ENCODE results near the gene SLC25A45. TPM values are rescaled to one million over a fixed set of nuclear protein-coding genes. Genes with fewer than 3 reads are reported as not detected.

Gene SLC25A45
- total and polyA plus RNA-seq, 2 of the 4 experiments (the other 2 are of a cell fraction): 0.72 to 1.2 TPM

DNA sequence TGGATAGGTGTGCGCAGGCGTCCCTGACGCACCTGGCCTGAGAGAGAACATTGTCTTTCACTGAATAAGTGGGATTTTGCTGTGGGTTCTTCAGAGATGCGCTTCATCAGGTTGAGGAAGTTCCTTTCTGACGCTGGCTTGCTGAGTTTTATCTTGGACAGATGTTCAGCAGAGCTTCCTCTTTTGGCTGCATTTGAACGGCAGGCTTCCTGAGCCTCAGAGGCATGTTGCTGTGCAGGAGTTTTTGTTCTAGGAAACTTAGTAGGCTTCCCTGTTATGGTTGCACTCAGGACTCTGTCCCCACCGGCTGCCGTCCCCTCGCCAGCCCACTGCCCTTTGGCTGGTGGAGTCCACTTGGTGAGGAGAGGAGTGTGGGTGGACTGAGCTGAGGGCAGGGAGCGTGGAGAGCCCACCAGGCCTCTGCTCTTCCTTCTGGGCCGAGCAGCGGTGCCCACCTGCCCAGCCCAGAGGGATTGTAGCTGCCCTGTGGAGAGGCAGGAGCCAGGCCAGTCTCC lies 21.2 kb upstream of the SLC25A45 start:
- Histone ChIP-seq H3K9me1 (ENCODE audit: insufficient read depth, low read length) (peaks cover 4% of the 10 kb centered on the region), H4K8ac (ENCODE audit: low read depth in 2 of 2, low read length in 2 of 2) (no peak overlapping the region), H3K79me1 (ENCODE audit: low read depth in 1 of 2, low read length in 2 of 2) (peaks cover 9 to 28% of the 10 kb centered on the region in 2 experiments), H3K4me1 (ENCODE audit: control insufficient read depth, insufficient read depth, low read length) (0 out of 2 replicates have a peak, but pooled peaks cover 1% of the 10 kb centered on the region), H2AK9ac (replicated peaks; ENCODE audit: low read depth, low read length, poor library complexity) (peak overlapping the region; percentile 42), H4K20me1 (ENCODE audit: insufficient read depth, low read length) (peaks cover 7% of the 10 kb centered on the region), H3K9me3 (ENCODE audit: control insufficient read depth, insufficient read depth, low read length) (no peaks in the 10 kb centered on the region), H3K4me2 (ENCODE audit: low read depth, low read length) (no peak overlapping the region), H4K5ac (ENCODE audit: low read depth, low read length) (no peak overlapping the region), H3K9ac (ENCODE audit: low read depth, low read length) (no peak overlapping the region), H3K36me3 (ENCODE audit: control insufficient read depth, insufficient read depth, low read length) (peaks cover 55% of the 10 kb centered on the region), H3K14ac (replicated peaks; ENCODE audit: low read depth, low read length) (no peak overlapping the region), H3K23ac (ENCODE audit: low read depth, low read length) (no peak overlapping the region), H2BK120ac (ENCODE audit: low read depth, low read length) (no peak overlapping the region), H2AK5ac (ENCODE audit: low read depth, low read length) (no peak overlapping the region), H4K91ac (ENCODE audit: insufficient read depth, low read depth, low read length) (no peak overlapping the region), H3K18ac (ENCODE audit: low read depth, low read length) (no peak overlapping the region), H2BK20ac (ENCODE audit: low read depth, low read length) (no peak overlapping the region), H2AFZ (replicated peaks; ENCODE audit: low read length, poor library complexity) (no peak overlapping the region), H3K4ac (ENCODE audit: low read depth, low read length) (no peak overlapping the region), H2BK15ac (ENCODE audit: low read depth, low read length) (no peak overlapping the region), H2BK5ac (ENCODE audit: low read depth, low read length, poor library complexity, severe bottlenecking) (no peak overlapping the region), H3K27me3 (ENCODE audit: control insufficient read depth, insufficient read depth, low read length) (no peaks in the 10 kb centered on the region), H3K27ac (ENCODE audit: insufficient read depth, low read length) (no peak overlapping the region), H3K56ac (ENCODE audit: extremely low read depth, insufficient read depth, low read length) (no peak overlapping the region), H3K4me3 (ENCODE audit: insufficient read depth, low read depth, low read length) (no peak overlapping the region)
- POLR2A ChIA-PET (ENCODE audit: unreplicated experiment): no interaction called here
- WGBS, 2 experiments (ENCODE audit: extremely low coverage in 2 of 2, insufficient read length in 1 of 2): 91% methylated on average over 5 of the region's 12 CpGs; no CpG with 5 or more reads in 1 of the 2 experiments
- ATAC-seq (ENCODE audit: low read depth): no peak
- no peak for TF ChIP-seq RAD21 (IDR thresholded peaks at IDR 0.05; ENCODE audit: low read length)
- TF ChIP-seq MAZ (IDR thresholded peaks at IDR 0.05; ENCODE audit: borderline replicate concordance, low read depth, low read length): no peak
- TF ChIP-seq NFE2L2 (IDR thresholded peaks at IDR 0.05; ENCODE audit: low read depth, low read length): no peak
- TF ChIP-seq RFX5 (IDR thresholded peaks at IDR 0.05; ENCODE audit: low read depth, low read length): no peak
- no peak for TF ChIP-seq BHLHE40 (IDR thresholded peaks at IDR 0.05; ENCODE audit: low read depth, low read length)
- no peak for TF ChIP-seq CHD1 (IDR thresholded peaks at IDR 0.05; ENCODE audit: low read depth, low read length)
- TF ChIP-seq, protein P1, sequence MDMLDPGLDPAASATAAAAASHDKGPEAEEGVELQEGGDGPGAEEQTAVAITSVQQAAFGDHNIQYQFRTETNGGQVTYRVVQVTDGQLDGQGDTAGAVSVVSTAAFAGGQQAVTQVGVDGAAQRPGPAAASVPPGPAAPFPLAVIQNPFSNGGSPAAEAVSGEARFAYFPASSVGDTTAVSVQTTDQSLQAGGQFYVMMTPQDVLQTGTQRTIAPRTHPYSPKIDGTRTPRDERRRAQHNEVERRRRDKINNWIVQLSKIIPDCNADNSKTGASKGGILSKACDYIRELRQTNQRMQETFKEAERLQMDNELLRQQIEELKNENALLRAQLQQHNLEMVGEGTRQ (IDR thresholded peaks at IDR 0.05; ENCODE audit: low read depth, low read length): no peak
- no peak for TF ChIP-seq MXI1 (IDR thresholded peaks at IDR 0.05; ENCODE audit: borderline replicate concordance, low read depth, low read length)
- TF ChIP-seq SMC3 (IDR thresholded peaks at IDR 0.05; ENCODE audit: low read depth, low read length): no peak
- TF ChIP-seq CEBPB (IDR thresholded peaks at IDR 0.05; ENCODE audit: low read depth, low read length): no peak
- no peak for TF ChIP-seq RCOR1 (IDR thresholded peaks at IDR 0.05; ENCODE audit: insufficient replicate concordance, low read length)
- no peak for TF ChIP-seq POLR2A (IDR thresholded peaks at IDR 0.05; ENCODE audit: low read depth, low read length)
- TF ChIP-seq, protein P2, sequence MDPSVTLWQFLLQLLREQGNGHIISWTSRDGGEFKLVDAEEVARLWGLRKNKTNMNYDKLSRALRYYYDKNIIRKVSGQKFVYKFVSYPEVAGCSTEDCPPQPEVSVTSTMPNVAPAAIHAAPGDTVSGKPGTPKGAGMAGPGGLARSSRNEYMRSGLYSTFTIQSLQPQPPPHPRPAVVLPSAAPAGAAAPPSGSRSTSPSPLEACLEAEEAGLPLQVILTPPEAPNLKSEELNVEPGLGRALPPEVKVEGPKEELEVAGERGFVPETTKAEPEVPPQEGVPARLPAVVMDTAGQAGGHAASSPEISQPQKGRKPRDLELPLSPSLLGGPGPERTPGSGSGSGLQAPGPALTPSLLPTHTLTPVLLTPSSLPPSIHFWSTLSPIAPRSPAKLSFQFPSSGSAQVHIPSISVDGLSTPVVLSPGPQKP (IDR thresholded peaks at IDR 0.05; ENCODE audit: borderline replicate concordance, low read depth, low read length): no peak
- no peak for TF ChIP-seq FOS (IDR thresholded peaks at IDR 0.05; ENCODE audit: low read depth, low read length)
- TF ChIP-seq, protein P3, sequence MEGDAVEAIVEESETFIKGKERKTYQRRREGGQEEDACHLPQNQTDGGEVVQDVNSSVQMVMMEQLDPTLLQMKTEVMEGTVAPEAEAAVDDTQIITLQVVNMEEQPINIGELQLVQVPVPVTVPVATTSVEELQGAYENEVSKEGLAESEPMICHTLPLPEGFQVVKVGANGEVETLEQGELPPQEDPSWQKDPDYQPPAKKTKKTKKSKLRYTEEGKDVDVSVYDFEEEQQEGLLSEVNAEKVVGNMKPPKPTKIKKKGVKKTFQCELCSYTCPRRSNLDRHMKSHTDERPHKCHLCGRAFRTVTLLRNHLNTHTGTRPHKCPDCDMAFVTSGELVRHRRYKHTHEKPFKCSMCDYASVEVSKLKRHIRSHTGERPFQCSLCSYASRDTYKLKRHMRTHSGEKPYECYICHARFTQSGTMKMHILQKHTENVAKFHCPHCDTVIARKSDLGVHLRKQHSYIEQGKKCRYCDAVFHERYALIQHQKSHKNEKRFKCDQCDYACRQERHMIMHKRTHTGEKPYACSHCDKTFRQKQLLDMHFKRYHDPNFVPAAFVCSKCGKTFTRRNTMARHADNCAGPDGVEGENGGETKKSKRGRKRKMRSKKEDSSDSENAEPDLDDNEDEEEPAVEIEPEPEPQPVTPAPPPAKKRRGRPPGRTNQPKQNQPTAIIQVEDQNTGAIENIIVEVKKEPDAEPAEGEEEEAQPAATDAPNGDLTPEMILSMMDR (conservative IDR thresholded peaks at IDR 0.05; ENCODE audit: low read depth, low read length): no peak
- TF ChIP-seq MAFK (IDR thresholded peaks at IDR 0.05; ENCODE audit: low read depth, low read length): no peak
- BruUV-seq (replicated peaks): no TSS peak
- dilution Hi-C loops (cut with HindIII; ENCODE audit: low sequenced_read_pairs, unreplicated experiment) (no loop called here), in situ Hi-C loops (cut with MboI; ENCODE audit: low sequenced_read_pairs) (no loop called here), intact Hi-C loops (cut with micrococcal nuclease) (no loop called here)
- CTCF ChIA-PET: interaction anchor here (2.3 kb wide), 1 partner anchor 12 kb away, joined by 6 read pairs; no protein-coding TSS in a partner anchor
- DNase-seq: no peak
